Coronary artery (tissue), 2 donors: Measurements from ENCODE around the gene EVC2.
"Not testable (repeated sequence)": the region's sequence is repeated elsewhere in the genome, so short reads cannot be mapped to it uniquely, and the experiment has no call there.

Source experiments
- DNase-seq: peaks from one replicate; pipeline ENCODE4 v3.0.0-alpha.2; 2017; ENCODE audit warnings: low spot score
- H3K27ac ChIP-seq, 2 donors: fragments of 200-600 bp; sonication (generic); one replicate each; pipeline ENCODE4 v1.5.1; 2016 to 2019
- H3K4me3 ChIP-seq: fragments of 200-600 bp; sonication (generic); 2 replicates; pipeline ENCODE4 v1.5.1; 2016; ENCODE audit warnings: mild to moderate bottlenecking, moderate library complexity
- CTCF ChIP-seq: fragments of 200-600 bp; sonication (generic); IDR thresholded peaks from one replicate; pipeline ENCODE4 v1.5.1; 2019; ENCODE audit warnings: antibody characterized with exemption

The EVC2 gene

DNA sequence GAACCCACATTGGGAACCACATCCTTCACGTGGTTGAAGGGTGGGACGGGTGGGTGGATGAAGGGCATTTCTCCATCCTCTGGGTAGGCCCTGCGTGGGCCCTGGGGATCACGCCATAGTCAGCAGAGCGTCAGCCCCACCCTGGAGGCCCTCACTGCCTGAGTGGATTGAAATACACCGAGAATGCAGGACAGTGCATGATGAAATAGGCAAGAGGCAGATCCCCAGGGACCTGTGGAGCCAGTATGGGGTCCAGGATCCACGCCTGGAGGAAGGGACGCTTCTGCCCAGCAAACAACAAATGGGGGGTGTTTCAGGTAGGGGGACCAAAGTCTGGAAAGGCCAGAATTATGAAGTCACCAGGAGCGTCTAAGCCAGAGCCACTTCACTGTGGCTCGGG is 22.1 kb upstream of the EVC2 start:
- H3K27ac ChIP-seq: no peak overlapping the region
- no peak for DNase-seq
- no peak for TF ChIP-seq CTCF
- no peak overlapping the region for H3K4me3 ChIP-seq

DNA sequence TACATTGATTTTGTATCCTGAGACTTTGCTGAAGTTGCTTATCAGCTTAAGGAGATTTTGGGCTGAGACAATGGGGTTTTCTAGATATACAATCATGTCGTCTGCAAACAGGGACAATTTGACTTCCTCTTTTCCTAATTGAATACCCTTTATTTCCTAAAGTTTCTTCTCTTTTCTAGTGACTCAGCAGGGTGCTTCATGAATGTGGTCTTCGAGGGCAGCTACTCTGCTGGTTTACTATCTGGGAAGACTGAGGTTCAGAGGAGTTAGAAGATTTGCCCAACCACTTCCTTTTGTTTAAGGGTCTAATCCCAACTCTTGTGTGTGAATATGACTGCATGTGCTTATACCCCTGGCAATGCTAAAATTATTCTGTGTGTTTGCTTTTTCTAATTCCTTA is 20.1 kb upstream of the EVC2 start:
- not testable (repeated sequence) for DNase-seq, H3K27ac ChIP-seq, H3K4me3 ChIP-seq

DNA sequence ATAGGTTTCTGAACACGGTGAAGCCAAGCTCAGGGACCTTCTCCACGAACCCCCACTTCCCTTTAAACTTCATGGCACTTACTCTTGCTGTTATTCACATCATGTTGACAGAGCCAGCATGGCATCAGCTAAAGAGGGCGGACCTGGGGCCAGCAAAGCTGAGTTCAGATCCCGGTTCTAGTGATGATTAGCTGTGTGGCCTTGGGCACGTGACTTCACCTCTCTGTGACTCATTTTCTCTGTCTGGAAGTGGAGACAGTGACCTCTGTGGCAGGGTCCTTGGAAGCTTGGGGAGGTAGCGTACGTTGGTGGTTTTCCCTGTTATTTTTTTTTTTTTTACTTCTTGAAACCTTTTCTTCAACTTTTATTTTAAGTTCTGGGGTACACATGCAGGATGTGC is 16.0 kb upstream of the EVC2 start:
- no peak overlapping the region for H3K4me3 ChIP-seq
- no peak for DNase-seq
- H3K27ac ChIP-seq: no peak overlapping the region
- no peak for TF ChIP-seq CTCF

DNA sequence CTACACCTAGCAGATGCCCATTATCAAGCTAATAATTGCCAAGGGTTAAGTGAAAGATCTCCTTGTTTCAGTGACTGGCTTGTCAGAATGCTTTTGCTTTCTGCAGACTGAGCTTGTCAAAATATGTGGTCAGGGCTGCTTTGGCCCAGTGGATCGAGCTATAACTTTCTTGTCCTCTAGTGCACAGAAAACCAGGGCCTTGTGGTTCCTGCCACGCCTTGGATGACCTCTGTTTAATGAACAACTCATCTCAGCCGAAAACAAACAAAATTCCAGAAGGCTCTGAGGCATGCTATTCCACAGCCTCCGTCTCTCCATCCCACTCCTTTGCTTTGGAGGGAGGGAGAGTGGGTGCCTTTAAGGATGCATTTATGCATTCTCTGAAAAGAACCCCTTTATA is 14.0 kb upstream of the EVC2 start:
- no peak overlapping the region for H3K27ac ChIP-seq
- DNase-seq: no peak
- no peak for TF ChIP-seq CTCF
- H3K4me3 ChIP-seq: no peak overlapping the region

GRCh38 chr4:5721923-5722322 is 13.6 kb upstream of the EVC2 start:
- no peak overlapping the region for H3K27ac ChIP-seq
- no peak for TF ChIP-seq CTCF

GRCh38 chr4:5720980-5721379 is 12.6 kb upstream of the EVC2 start:
- Histone ChIP-seq H3K4me3 (no peak overlapping the region), H3K27ac (no peak overlapping the region)
- DNase-seq: no peak
- no peak for TF ChIP-seq CTCF

More at GRCh38 chr4:5721923-5722322, 13.6 kb upstream of the EVC2 start:
- DNase-seq: no peak
- H3K4me3 ChIP-seq: no peak overlapping the region

- Histone ChIP-seq H3K27ac (no peak overlapping the region), H3K4me3 (no peak overlapping the region)
- no peak for TF ChIP-seq CTCF
- DNase-seq: no peak
Measured at GRCh38 chr4:5720157-5720850, 11.9 kb upstream of the EVC2 start.
